HG02678 (cell line): ENCODE measurements around the gene CLDN11.

ENCODE experiments used
- ATAC-seq: cut with Tn5 transposase; IDR thresholded peaks from one replicate; pipeline ENCODE4 v1.9.1; 2021; ENCODE audit warnings: mild to moderate bottlenecking, moderate library complexity; ENCODE audit not compliant: unreplicated experiment

The CLDN11 gene

GRCh38 chr3:170425491-170426239 is 7.0 kb downstream of the CLDN11 start:
- no peak for ATAC-seq

- ATAC-seq = no peak
These were observed 7.7 kb downstream of the CLDN11 start for GRCh38 chr3:170426240-170426797.

GRCh38 chr3:170428095-170428494 is 9.4 kb downstream of the CLDN11 start:
- ATAC-seq = no peak

DNA sequence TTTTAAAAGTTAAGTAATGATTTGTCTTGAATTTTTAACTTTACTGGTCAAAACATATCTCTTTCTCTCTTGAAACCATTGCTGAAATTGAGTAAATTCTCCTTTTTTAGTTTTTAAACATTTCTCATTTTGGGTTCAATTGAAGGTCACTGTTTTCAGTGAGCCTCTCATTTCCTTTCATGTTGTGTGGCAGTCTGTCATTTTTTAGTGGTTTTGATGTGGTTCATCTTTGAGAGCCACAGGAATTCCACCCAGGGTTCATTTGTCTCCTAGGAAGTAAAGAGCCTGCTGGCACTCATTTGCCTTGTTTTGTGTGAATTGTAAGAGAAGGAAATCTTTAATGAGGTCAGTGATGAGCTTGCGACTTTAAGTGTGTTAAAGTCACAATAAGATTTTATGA is 10.4 kb downstream of the CLDN11 start:
- ATAC-seq = no peak

GRCh38 chr3:170431054-170431453 is 12.4 kb downstream of the CLDN11 start:
- no peak for ATAC-seq

- ATAC-seq = no peak
These were observed 13.7 kb downstream of the CLDN11 start for GRCh38 chr3:170432416-170432815.

GRCh38 chr3:170436697-170437096 is 18.0 kb downstream of the CLDN11 start:
- no peak for ATAC-seq

- no peak for ATAC-seq
These were observed 18.5 kb downstream of the CLDN11 start for GRCh38 chr3:170437176-170437575.

DNA sequence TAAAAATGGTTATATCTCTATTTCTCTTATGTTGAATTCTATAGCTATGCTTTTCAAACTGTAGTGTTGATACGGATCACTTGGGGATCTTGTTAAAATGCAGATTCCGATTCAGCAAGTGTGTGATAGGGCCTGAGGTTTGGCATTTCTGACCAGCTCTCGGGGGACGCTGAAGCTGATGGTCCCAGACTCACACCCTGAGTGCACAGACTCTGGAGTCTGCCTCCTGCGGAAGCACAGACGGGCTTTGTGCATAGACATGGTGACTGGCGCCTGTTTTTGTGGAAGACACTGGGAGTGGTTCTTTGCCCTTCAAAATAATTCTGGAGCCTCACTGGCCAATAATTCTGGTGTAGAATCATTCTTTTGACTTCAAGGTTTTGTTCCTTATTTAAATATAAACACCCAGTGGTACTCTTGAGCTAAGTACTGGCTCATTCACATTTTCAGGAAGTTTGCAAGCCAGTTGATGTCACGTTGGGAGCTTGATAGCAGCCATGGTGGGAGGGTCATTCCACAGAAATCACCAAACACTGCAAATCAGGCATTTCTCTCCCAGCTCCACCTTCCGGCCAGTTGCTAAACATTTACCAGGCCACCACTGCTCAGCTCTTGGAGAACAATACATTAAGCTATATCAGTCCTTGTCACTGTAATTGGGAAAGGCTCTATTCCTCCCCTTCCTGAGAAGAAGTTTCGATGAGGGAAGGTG is 19.2 kb downstream of the CLDN11 start:
- no peak for ATAC-seq

DNA sequence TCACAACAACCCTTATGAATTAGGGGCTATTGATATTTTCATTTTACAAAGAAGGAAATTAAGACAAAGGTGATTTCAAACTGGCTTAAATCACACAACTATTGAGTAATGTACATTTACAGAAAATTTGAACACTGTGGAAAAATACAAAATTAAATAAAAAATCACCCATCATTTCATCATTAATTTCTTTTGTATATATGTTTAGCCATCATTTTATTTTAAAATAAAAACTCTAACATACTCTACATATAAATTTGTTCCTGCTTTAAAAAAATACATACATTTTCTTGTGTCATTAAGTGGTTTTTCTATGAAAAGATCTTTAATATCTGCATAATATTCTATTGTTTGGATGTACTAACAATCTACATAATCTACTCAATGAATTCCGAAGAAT is 20.2 kb downstream of the CLDN11 start:
- ATAC-seq = no peak

- ATAC-seq = no peak
These were observed 21.7 kb downstream of the CLDN11 start for GRCh38 chr3:170440344-170440743.

DNA sequence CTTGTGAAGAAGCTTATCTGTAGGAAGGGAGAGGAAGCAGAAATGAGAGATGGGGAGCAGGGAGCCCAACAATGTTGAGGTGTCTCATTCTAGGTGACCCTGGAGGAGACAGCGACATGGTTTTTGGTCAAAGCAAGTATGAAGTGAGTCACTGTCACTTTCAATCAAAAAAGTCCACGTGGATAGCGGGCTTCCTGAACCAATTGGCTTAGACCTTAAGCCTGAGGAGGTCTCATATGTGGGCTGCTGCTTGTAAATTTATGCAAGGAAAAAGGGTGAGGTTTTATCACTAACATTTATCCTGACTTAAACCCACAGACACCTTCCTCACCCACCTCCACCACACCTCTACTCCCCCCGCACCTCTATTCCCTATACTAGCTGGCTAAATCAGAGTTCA is 22.7 kb downstream of the CLDN11 start:
- ATAC-seq = no peak

DNA sequence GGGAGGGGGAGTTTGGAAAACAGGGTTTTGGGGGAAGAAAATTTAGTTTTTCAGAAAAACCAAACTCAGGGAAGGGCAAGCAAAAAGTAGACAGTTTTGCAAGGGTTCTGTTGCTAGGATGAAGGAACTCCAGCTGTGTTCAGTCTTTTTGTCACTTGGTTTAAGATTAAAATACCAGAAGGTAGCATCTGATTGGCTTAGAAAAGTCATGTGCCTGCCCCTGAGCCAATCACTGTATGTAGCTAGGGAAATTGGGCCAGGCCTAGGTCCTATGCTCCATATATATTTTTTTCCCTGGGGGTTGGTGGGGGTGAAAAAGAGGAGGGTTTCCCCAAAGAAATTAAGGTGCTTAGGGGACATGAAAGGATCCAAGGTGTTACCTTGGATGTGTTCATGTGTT is 24.3 kb downstream of the CLDN11 start:
- no peak for ATAC-seq

DNA sequence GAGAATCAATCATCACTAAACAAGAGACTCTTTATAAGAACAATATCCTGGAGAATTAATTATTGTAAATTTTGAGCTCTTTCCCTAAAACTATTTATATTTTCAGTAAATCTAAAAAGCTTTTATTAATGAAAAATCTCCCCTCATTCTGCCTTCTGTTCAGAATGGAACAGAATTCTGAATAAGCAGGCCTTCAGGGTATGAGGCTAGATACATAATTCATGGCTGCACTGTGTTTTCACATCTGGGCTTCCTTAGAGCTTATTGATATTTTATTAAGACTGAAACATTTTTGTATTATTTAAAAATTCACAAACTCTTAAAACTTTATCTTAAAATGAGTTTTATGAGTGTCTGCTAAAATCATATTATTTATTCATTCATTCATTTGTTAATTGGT is 24.8 kb downstream of the CLDN11 start:
- ATAC-seq = no peak

GRCh38 chr3:170448584-170448983 is 29.9 kb downstream of the CLDN11 start:
- ATAC-seq = no peak

DNA sequence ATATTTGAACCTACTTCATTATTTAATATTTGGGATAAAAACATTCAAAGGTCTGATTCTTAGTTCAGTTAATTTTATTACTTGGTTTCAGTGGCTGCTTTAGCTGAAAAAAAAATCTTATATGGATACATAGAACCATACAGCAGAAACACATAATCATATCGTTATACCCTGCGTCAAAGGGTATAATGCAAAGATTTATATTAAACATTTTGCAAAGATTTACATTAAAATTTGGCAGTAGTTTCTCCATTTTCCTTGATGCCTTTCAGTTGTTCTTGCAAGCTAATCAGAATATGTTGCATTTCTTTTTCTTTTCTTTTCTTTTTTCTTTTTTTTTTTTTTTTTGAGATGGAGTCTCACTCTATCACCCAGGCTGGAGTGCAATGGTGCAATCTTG is 31.4 kb downstream of the CLDN11 start:
- no peak for ATAC-seq

DNA sequence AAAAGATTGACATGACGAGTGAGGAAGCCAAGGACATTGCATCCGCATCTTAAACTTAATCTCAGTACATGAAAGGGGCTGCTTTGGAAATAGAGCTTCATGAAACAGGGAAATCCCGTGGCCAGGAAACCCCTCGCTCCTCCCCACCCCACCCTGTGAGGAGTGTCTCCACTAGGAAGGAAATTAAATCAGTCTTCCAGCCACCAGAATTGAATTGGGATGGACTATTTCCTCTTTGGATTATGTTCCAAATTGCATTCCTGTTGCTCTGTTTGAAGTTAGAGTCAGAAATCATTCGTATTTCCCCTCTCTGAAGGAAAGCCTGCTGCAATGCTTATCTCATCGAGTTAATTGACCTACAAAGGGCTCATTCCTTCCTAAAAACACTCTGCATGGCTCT is 35.8 kb downstream of the CLDN11 start:
- ATAC-seq = no peak

DNA sequence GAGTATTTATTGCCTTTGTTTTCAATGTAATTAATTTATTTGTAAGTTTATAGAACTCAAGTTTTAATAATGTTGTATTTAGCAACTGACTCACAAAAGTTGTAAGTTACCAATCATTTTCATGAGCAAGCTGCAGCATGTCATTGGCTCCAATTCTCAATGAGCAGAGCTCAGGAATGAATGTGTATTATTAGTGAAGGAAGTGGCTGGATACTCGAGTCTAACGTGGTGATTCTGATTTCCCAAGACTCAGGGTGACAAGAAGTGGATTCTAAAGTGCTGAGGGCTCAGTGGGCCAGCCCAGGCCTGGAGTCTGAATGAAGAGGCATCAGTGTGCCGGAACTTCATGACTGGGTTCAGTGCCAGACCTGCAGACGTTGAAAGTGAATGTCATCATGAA is 39.6 kb downstream of the CLDN11 start:
- ATAC-seq = no peak

DNA sequence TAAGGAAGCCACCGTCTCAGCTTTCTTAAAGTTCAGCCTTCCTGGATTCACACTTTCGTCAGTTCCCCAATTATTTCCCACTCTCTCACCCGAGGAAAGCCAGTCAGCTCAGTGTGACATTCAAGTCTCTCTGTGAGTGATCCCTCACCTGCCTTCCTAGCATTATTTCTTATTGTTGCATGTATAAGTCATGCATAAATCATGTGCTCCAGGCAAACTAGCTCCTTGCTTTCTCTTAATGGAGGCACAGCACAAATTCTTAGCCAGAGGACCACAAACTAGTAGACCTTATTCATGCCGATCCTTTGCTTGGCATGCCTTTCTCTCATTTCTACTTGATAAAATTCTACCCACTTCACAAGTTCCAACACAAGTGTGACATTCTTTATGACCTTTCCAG is 44.3 kb downstream of the CLDN11 start:
- ATAC-seq = no peak

GRCh38 chr3:170465955-170466354 is 47.3 kb downstream of the CLDN11 start:
- no peak for ATAC-seq

DNA sequence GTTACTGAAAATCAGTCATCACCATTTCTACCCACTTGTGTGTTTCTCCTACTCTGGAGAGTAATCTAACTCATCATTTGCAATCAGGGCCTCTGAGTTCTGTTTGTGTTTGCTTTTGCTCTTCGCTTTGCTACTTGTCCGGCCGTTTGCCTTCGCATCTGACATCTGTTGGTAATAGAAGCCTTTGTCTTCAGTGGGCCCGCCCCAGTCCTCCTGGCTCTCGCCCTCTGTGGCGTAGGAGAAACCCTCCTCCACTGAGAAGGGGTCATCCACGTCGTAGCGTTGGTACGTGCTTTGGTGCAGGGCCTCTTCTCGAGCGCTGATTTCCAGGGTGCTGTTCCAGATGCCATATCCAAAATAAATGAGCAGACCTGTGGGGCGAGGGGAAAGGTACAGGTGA is 48.3 kb downstream of the CLDN11 start:
- no peak for ATAC-seq

GRCh38 chr3:170467571-170468147 is 49.0 kb downstream of the CLDN11 start:
- no peak for ATAC-seq
